Measurements from ENCODE around the gene TRIM66.

DNA sequence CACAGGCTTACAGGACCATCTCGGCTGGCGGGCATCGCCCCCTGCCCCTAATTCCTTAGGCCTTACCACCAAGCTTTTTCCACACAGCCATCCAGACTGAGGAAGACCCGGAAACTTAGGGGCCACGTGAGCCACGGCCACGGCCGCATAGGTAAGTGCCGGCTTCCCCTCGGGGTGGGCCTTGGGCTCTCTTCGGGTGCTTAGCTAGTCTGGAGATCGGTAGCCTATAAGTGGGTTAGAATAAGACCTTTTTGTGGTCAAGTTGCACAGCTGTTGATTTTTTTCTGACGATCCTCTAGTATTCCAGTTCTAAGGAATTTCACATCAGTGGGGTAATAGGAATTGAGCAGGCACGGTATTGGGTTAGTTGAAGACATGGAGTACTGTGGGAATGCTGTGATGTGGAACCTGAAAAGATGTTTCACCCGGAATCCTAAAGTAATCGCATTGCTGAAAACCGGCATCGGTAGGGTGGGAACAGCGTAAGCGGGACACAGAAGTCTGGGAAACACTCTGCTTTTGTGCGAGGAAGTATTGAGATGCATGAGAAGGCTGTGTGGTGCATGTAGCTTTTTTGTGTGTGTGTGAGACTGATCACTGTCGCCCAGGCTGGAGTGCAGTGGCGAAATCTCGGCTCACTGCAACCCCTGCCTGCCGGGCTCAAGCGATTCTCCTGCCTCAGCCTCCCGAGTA is 796 bp upstream of the TRIM66 start:
- TF ChIP-seq, protein P1, sequence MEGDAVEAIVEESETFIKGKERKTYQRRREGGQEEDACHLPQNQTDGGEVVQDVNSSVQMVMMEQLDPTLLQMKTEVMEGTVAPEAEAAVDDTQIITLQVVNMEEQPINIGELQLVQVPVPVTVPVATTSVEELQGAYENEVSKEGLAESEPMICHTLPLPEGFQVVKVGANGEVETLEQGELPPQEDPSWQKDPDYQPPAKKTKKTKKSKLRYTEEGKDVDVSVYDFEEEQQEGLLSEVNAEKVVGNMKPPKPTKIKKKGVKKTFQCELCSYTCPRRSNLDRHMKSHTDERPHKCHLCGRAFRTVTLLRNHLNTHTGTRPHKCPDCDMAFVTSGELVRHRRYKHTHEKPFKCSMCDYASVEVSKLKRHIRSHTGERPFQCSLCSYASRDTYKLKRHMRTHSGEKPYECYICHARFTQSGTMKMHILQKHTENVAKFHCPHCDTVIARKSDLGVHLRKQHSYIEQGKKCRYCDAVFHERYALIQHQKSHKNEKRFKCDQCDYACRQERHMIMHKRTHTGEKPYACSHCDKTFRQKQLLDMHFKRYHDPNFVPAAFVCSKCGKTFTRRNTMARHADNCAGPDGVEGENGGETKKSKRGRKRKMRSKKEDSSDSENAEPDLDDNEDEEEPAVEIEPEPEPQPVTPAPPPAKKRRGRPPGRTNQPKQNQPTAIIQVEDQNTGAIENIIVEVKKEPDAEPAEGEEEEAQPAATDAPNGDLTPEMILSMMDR (IDR thresholded peaks at IDR 0.05) = no peak
- TF ChIP-seq POLR2A (IDR thresholded peaks at IDR 0.05) = no peak

All from Peyer's patch (tissue), 4 donors.